H1 (cell line): Measurements from ENCODE around the gene TOB2. TPM values are rescaled to one million over a fixed set of nuclear protein-coding genes. Genes with fewer than 3 reads are reported as not detected.

Experiments used
- CHD1 ChIP-seq: IDR thresholded peaks from 2 replicates; pipeline ENCODE4 v1.6.1; 2012; ENCODE audit warnings: low read depth, low read length, improper control_type of control experiment
- CTCF ChIP-seq, 3 experiments: IDR thresholded peaks; 1 replicate in 2 of 3; 2 replicates in 1 of 3; pipeline versions ENCODE4 v1.5.1 to v1.6.1; 2011; ENCODE audit warnings: low read length in 3 of 3, mild to moderate bottlenecking in 3 of 3, inconsistent platforms in 2 of 3, low read depth in 1 of 3, moderate library complexity in 1 of 3; ENCODE audit not compliant: insufficient read depth in 1 of 3; ENCODE audit errors: control extremely low read depth in 1 of 3
- EP300 ChIP-seq, 2 experiments: IDR thresholded peaks; 1 replicate in 1 of 2; 2 replicates in 1 of 2; pipeline ENCODE4 v1.6.1; 2011 to 2012; ENCODE audit warnings: low read depth in 2 of 2, low read length in 2 of 2, mild to moderate bottlenecking in 2 of 2, borderline replicate concordance in 1 of 2, inconsistent platforms in 1 of 2, moderate library complexity in 1 of 2
- RNF2 ChIP-seq: fragments of 200-900, 300-1000 bp; sonication (generic); IDR thresholded peaks from 2 replicates; pipeline ENCODE4 v1.7.1; 2016; ENCODE audit warnings: borderline replicate concordance, low read depth, mild to moderate bottlenecking, antibody characterized with exemption, low read length; ENCODE audit not compliant: poor library complexity, severe bottlenecking; ENCODE audit errors: missing control alignments
- SP1 ChIP-seq: IDR thresholded peaks from 2 replicates; pipeline ENCODE4 v1.6.1; 2011; ENCODE audit warnings: low read depth, low read length
- TCF12 ChIP-seq: IDR thresholded peaks from 2 replicates; pipeline ENCODE4 v1.6.1; 2011; ENCODE audit warnings: low read depth, mild to moderate bottlenecking, low read length
- YY1 ChIP-seq: IDR thresholded peaks from 2 replicates; pipeline ENCODE4 v1.6.1; 2011; ENCODE audit warnings: low read depth, mild to moderate bottlenecking, low read length
- polyA plus RNA-seq, 7 experiments: library from polyadenylated mRNA; depleted of rRNA in 3 of 7; stranded (reverse) in 5 of 7; unstranded in 2 of 7; fragments of >200 nt in 5 of 7; fragments of 200-250 nt in 2 of 7; gene quantifications; 1 replicate in 5 of 7; 2 replicates in 1 of 7; 4 replicates in 1 of 7; pipeline versions ENCODE4 v1.2.1 to v1.2.3, GENCODE V29; 2011 to 2013; ENCODE audit warnings: missing spikeins in 2 of 7, mixed read lengths in 2 of 7
- total RNA-seq: library from RNA; stranded (reverse); fragmentation: NEBNext Ultra II Directional; extraction: Animal tissue kit (Norgen Biotek cat#: 25700); gene quantifications from 2 replicates; pipeline ENCODE4 v1.2.1, GENCODE V29; 2021
- TF ChIP-seq, protein P1 (sequence below): IDR thresholded peaks from 2 replicates; pipeline ENCODE4 v1.6.1; 2012; ENCODE audit warnings: low read length, inconsistent platforms

The TOB2 gene
- total and polyA plus RNA-seq, 2 of the 8 experiments (the other 6 are each of a cell fraction or from before 2014, with no cell fraction given): 27.0 to 54.1 TPM

- TF ChIP-seq RNF2: no peak
- no peak for TF ChIP-seq YY1
- no peak for TF ChIP-seq CTCF (IDR thresholded peaks at IDR 0.05; ENCODE audit: control extremely low read depth in 1 of 3, insufficient read depth in 1 of 3, low read depth in 1 of 3, low read length in 3 of 3)
- TF ChIP-seq, protein P1, sequence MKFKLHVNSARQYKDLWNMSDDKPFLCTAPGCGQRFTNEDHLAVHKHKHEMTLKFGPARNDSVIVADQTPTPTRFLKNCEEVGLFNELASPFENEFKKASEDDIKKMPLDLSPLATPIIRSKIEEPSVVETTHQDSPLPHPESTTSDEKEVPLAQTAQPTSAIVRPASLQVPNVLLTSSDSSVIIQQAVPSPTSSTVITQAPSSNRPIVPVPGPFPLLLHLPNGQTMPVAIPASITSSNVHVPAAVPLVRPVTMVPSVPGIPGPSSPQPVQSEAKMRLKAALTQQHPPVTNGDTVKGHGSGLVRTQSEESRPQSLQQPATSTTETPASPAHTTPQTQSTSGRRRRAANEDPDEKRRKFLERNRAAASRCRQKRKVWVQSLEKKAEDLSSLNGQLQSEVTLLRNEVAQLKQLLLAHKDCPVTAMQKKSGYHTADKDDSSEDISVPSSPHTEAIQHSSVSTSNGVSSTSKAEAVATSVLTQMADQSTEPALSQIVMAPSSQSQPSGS: no peak
- no peak for TF ChIP-seq SP1
- TF ChIP-seq CHD1: no peak
- TF ChIP-seq EP300 (IDR thresholded peaks at IDR 0.05; ENCODE audit: borderline replicate concordance in 1 of 2, low read depth in 2 of 2, low read length in 2 of 2): no peak
- no peak for TF ChIP-seq TCF12
Measured at GRCh38 chr22:41488596-41489385, 42.2 kb upstream of the TOB2 start (continued).
